GM18868 (cell line): ENCODE data around the gene NDUFAF5.
A peak's percentile ranks its signal among the peaks of the same experiment; 100 is the strongest.

Source experiments
- ATAC-seq: cut with Tn5 transposase; IDR thresholded peaks from one replicate; pipeline ENCODE4 v1.9.1; 2021; ENCODE audit warnings: mild to moderate bottlenecking, moderate library complexity; ENCODE audit not compliant: unreplicated experiment

Gene NDUFAF5

DNA sequence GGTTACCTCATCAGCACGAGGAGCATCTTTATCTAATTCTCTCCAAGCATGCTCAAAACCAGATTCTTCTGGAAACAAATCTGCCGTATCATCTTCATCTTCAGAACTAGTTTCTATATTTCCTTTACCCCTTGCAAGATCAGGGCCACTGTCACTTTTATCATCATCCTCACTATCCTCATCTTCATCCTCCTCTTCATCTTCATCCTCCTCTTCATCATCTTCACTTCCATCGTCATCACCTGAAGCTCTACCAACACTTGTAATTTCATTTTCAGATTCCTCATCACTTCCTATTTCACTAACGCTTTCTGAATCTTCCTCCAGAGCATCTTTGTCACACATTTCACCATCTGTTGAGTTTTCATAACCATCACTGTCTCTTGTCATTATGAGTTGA, 9.0 kb upstream of the NDUFAF5 start:
- ATAC-seq: no peak

DNA sequence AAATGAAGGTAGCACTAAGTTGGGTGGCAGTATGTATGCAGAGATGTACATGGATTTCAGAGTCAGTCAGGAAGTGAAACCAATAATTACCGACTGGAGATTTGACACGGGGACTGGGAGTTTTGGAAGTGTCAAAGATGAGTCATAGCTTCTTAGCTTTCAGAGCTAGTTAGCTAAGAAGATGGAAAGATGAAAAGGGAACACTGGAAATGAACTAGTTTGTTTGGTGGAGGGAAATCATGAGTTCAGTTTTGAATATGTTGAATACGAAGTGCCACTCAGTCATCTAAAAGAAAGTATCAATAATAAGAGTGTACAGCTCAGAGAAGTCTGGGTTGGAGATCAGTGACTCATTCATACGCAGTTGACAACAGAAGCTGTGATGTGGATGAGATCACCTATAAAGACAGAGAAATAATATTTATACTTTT, 7.6 kb upstream of the NDUFAF5 start:
- peak; percentile 35 for ATAC-seq

DNA sequence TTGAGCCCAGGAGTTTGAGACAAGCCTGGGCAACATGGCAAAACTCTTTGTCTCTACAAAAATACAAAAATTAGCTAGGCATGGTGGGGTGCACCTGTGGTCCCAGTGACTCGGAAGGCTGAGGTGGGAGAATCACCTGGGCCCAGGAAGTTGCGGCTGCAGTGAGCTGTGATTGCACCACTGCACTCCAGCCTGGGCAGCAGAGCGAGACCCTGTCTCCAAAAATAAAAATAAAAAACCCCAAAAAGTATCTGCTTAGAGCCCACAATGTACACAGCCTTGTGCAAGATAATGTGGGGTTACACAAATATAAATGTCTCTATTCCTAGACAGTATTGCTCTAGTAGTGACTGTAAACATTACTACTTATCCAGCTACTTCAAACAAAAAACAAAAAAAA, 6.0 kb upstream of the NDUFAF5 start:
- peak; percentile 82 for ATAC-seq

- ATAC-seq: no peak
Observed at GRCh38 chr20:13783528-13783927, 1.3 kb upstream of the NDUFAF5 start.

DNA sequence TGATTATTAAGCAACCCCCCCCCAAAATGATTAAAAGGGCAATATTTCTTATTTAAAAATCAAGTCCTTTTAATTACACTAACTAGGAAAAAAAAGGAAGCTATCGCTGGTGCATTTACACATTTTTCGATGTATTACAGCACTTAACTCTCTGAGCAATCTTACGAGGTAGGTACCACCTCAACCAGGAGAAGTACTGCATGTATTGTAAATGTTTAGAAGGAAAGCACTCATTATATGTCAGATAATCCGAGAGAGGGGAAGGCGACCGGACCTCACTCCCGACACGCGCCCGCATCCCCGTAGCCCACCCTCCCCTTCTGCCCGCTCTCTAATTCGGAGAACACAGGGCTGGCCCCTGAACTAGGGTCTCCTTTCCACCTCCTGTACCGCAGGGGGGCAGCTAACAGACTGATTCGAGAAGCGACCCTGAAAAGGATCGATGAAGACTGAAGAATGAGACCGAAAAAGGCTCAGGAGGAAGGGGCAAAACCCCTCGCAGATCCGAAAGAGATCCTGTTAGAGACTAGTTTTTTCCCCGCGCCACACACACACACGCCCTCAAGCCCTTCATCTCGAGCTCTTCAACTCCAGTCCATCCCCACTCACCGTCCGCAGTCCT, 446 bp upstream of the NDUFAF5 start:
- peak; percentile 3 for ATAC-seq

DNA sequence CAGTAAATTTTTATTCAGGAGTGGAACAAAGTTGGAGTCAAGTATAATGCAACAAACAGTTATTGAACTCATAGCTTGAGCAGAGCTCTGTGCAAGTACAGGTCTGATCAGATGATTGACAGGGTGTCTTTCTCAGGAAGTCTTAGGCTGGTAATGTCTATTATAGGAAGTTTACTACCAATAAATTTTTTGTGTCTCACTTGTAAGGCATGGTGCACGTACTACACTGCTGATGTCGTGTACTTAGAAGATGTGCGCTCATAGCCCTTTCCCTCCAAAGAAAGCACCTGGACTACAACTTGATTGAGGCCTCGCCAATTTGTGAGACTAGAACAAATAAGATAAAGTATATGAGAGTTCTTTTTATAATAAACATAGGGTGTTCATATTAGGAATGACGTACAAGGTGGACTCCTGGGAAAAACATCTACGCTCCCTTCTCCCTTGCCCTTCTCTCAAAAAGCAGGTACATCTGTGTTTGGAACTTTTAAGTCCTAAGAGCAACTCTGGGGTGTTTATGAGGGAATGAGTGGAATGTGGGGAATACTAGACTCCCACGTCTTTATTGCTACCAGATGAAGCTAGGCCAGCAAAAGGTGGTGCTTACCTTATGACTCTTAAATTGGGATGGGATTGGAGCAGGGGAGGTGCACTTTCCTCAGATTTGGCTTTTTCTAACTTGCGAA, 1.5 kb downstream of the NDUFAF5 start:
- no peak for ATAC-seq

- ATAC-seq: peak; percentile 53
Observed at GRCh38 chr20:13788167-13788834, 3.5 kb downstream of the NDUFAF5 start.

GRCh38 chr20:13790708-13791107, 5.9 kb downstream of the NDUFAF5 start:
- no peak for ATAC-seq

DNA sequence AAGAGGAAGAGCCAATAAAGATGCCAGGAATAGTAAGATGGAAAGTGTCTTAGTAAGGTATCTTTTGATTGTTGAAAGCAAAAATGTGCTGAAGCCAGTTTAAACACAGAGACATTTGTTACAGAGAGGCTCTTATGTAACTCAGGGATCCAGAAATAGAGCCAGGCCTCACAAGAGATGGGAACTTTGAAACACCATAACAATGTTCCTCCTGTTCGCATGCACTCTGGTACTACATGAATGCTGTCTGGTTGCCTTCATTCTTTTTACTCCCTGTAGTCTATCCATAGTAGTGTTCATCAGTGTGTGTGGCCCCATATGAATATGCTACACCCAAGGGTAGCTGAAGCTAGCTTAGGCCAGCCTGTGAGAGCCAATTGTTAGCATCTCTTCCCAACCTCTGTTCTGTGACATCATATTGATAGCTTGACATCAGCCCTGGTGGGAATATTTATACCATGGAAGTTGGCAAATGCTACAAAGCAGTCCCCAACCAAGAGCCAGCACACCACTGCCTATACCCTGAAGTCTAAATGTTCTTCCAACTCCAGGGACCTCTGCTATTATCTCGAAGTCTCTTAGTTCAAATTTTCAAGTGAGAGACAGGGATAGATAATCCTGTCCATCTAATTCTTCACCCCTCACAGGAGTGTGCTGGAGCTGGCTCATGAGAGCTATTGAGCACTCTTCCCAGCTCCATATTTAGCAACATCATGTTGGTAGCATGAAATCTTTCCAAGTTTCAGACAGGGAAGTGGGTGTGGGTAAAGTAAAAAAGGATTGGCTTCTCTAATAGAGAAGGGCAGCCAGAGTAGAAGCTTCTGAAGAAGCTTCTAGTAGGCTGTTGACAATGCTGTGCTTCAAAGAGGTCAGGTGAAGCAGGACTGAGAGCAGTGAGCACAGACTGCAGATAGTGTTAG, 7.0 kb downstream of the NDUFAF5 start:
- ATAC-seq: no peak

DNA sequence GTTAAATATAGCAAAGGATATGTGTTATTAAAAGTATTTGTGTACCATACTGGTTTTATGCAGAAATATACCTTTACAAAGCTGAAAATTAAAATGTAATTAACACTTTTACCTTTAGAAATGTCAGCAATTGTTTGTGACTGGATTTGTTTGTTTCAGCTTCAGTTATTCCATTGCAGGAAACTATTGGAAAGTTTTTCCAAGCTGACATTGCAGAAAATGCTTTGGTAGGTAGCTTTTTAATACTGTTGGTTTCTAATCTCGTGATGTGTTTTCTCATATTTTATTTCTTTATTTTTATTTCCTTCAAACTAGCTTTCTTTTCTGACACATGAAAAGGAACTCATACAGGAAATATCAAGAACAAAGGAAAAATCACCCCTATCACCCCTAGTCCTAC, 8.2 kb downstream of the NDUFAF5 start:
- no peak for ATAC-seq

- ATAC-seq: no peak
Observed at GRCh38 chr20:13794667-13795066, 9.8 kb downstream of the NDUFAF5 start.

GRCh38 chr20:13799040-13799439, 14.2 kb downstream of the NDUFAF5 start:
- ATAC-seq: no peak

- no peak for ATAC-seq
Observed at GRCh38 chr20:13799974-13800373, 15.1 kb downstream of the NDUFAF5 start.

DNA sequence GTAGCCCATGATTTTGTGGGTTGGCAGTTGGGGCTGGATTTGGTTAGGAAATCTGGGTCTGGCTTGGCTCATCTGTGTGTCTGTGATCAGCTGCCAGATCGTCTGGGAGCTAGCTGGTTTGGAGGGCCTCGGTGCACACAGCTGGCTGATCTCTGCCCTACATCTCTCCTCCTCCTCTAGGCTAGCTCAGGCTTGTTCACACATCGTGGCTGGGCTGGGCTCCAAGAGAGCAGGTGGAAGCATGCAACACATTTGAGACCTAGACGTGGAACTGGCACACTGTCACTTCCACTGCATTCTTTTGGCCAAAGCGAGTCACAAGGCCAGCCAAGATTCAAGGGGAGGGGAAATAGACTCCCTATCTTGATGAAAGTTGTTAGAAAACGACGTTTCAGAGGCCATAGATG, 15.9 kb downstream of the NDUFAF5 start:
- no peak for ATAC-seq

GRCh38 chr20:13809373-13809772, 24.5 kb downstream of the NDUFAF5 start:
- ATAC-seq: no peak

DNA sequence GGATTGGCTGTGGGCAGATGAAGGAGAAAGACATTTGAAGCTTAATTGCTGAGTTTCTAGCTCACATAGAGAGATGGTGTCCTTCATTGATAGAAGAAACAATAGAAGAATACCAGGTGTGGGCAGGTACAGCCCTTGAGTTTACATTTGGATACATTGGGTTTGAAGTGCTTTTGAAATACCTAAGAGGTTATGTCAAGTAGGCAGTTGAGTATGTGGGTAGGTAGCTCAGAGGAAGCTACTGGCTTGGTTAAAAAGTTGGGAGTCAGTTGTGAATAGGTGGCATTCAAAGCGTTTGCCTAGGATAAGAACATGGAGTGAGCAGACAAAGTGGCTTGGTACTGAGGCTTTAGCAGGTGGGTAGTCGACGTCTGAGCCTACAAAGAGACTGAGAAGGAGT, 25.0 kb downstream of the NDUFAF5 start:
- no peak for ATAC-seq

- no peak for ATAC-seq
Observed at GRCh38 chr20:13810446-13810845, 25.6 kb downstream of the NDUFAF5 start.

DNA sequence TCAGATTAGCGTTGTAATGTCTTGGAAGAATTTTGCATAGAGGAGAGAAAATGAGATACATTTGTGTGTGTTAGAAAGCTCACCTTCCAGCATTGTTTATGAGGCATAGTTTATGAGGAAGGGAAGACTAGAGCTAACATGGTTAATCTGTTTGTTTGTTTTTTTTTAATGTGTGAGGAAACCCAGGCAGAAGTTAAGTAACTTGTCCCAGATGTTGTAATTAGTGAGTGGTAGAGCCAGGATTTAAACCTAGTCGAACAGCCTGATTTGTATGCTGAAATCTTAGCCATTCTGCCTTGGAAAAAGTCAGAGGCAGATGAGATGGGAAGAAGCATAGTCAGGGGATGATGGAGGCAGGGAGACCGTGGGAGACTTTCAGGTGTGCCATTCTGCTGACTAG, 29.1 kb downstream of the NDUFAF5 start:
- no peak for ATAC-seq

DNA sequence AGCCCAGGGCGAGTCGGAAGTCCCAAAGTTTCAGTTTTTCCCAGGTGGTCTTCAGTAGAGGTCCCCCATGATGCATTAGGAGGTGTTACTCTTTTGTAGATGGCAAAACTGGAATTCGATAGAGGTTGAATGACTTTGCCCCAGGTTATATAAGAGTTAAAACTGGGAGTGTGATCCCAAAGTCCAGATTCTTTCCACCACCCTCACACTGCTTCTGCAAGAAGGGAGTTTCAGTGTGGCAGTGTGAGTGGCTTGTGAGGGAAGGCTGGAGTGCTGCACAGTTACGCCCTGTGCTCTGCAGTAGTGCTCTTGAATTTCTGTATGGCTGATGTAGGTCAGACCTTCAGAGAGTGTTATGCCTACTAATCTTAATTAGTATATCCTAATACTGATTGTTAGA, 29.8 kb downstream of the NDUFAF5 start:
- no peak for ATAC-seq

DNA sequence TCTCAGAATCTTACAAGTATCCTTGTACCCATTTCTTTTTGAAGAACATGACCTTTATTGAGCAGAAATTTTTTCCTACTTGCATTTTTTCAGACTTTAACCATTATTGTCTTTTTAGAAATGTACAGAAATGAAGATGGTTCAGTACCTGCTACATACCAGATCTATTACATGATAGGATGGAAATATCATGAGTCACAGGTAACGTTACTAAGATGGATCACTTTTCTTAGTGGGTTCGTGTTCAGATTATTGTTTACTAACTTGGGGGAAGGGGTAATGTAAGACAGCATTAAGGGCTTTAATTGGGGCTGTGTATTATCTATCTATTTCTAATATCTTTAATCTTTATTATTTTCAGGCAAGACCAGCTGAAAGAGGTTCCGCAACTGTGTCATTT, 31.9 kb downstream of the NDUFAF5 start:
- ATAC-seq: no peak

- ATAC-seq: no peak
Observed at GRCh38 chr20:13817342-13817741, 32.5 kb downstream of the NDUFAF5 start.
